ENCODE data around the gene TUFT1.
A peak's percentile ranks its signal among the peaks of the same experiment; 100 is the strongest.

TUFT1 gene

GRCh38 chr1:151611832-151612500, 71.9 kb downstream of the TUFT1 start, which contains the start of gene SNX27:
SNX27 (plus strand) TSS chr1:151612050; CDS start chr1:151612202, 152 bp downstream.
- POLR2A ChIA-PET = interaction anchor here (0.6 to 1.5 kb wide), 6 partner anchors 8 to 187 kb away, joined by 3 to 8 read pairs (median 4); partner anchors contain the start of gene TUFT1
- H3K27ac ChIP-seq (ENCODE audit: extremely low read depth, low read depth, low read length) = peak within 1 kb of the TSS; percentile 79
- H3K4me3 ChIP-seq (ENCODE audit: low read depth, low read length) = peak within 1 kb of the TSS; percentile 97
- CTCF ChIA-PET = interaction anchor here (0.7 kb wide), 2 partner anchors 79 to 383 kb away, joined by 3 to 7 read pairs; no protein-coding TSS in a partner anchor
- H3K9me3 ChIP-seq (ENCODE audit: control insufficient read depth, insufficient read depth, low read depth, low read length) = no peaks in the 10 kb centered on the region
- peaks cover 0 to 7% of the 10 kb centered on the region in 2 experiments; a peak in 2 of 3 replicates for H3K36me3 ChIP-seq (ENCODE audit: control insufficient read depth in 2 of 2, insufficient read depth in 1 of 2, low read length in 2 of 2)
- peaks cover 20% of the 10 kb centered on the region for H3K4me1 ChIP-seq (ENCODE audit: control insufficient read depth, insufficient read depth, low read length)
- TF ChIP-seq ZBTB11 (tag by site-specific recombination; conservative IDR thresholded peaks at IDR 0.05; ENCODE audit: low read depth) (peak; percentile 64), PRDM1 (tag by site-specific recombination; IDR thresholded peaks at IDR 0.05) (no peak), ZNF157 (tag by site-specific recombination; IDR thresholded peaks at IDR 0.05) (no peak), ZNF488 (tag by site-specific recombination; IDR thresholded peaks at IDR 0.05) (no peak), ZNF366 (tag by site-specific recombination; conservative IDR thresholded peaks at IDR 0.05) (no peak), ZNF37A (tag by site-specific recombination; IDR thresholded peaks at IDR 0.05) (no peak), ZNF133 (tag by site-specific recombination; IDR thresholded peaks at IDR 0.05) (no peak), ZNF792 (tag by site-specific recombination; IDR thresholded peaks at IDR 0.05) (no peak), KLF1 (tag by site-specific recombination; IDR thresholded peaks at IDR 0.05) (no peak), BCL11A (tag by site-specific recombination; IDR thresholded peaks at IDR 0.05; ENCODE audit: low read depth) (no peak), YY1 (tag by site-specific recombination; IDR thresholded peaks at IDR 0.05) (peak; percentile 85), GFI1B (tag by site-specific recombination; IDR thresholded peaks at IDR 0.05) (no peak), ZNF423 (tag by site-specific recombination; IDR thresholded peaks at IDR 0.05) (no peak), SCRT2 (tag by site-specific recombination; IDR thresholded peaks at IDR 0.05) (no peak), HOXD13 (CRISPR knock-in tag; IDR thresholded peaks at IDR 0.05; ENCODE audit: borderline replicate concordance) (no peak), ZNF280C (tag by site-specific recombination; IDR thresholded peaks at IDR 0.05) (no peak), ZNF19 (tag by site-specific recombination; IDR thresholded peaks at IDR 0.05; ENCODE audit: low read depth) (no peak), ZFP69B (tag by site-specific recombination; IDR thresholded peaks at IDR 0.05) (no peak), OSR2 (tag by site-specific recombination; IDR thresholded peaks at IDR 0.05) (peak; percentile 16; the same call in 1 of the 2 replicates), ZNF610 (tag by site-specific recombination; IDR thresholded peaks at IDR 0.05; ENCODE audit: borderline replicate concordance) (no peak), ZNF16 (tag by site-specific recombination; IDR thresholded peaks at IDR 0.05; ENCODE audit: low read depth) (no peak), ZNF362 (tag by site-specific recombination; IDR thresholded peaks at IDR 0.05) (no peak), ZNF837 (tag by site-specific recombination; IDR thresholded peaks at IDR 0.05) (no peak), EGR2 (tag by site-specific recombination; IDR thresholded peaks at IDR 0.05; ENCODE audit: low read depth) (no peak), ZNF707 (tag by site-specific recombination; IDR thresholded peaks at IDR 0.05) (no peak), MYNN (tag by site-specific recombination; IDR thresholded peaks at IDR 0.05; ENCODE audit: borderline replicate concordance) (no peak), TSHZ1 (tag by site-specific recombination; IDR thresholded peaks at IDR 0.05; ENCODE audit: borderline replicate concordance) (no peak; the same call in 1 of the 2 replicates)
